ENCODE measurements around the gene MINK1.

GRCh38 chr17:4942760-4943508, 109.8 kb downstream of the MINK1 start:
- TF ChIP-seq EZH2 (IDR thresholded peaks at IDR 0.05; ENCODE audit: borderline replicate concordance, low read length): no peak
- no peak for TF ChIP-seq CTCF (conservative IDR thresholded peaks at IDR 0.05 in 1 of 2, IDR thresholded peaks at IDR 0.05 in 1 of 2; ENCODE audit: extremely low read depth in 1 of 2, insufficient read depth in 1 of 2, low read depth in 1 of 2, low read length in 2 of 2)

All from mammary epithelial cell (primary cell).